HG03565 (cell line): ENCODE data around the gene GPBP1.

Experiments
- ATAC-seq: cut with Tn5 transposase; IDR thresholded peaks from one replicate; pipeline ENCODE4 v1.9.1; 2021; ENCODE audit warnings: mild to moderate bottlenecking, moderate library complexity; ENCODE audit not compliant: unreplicated experiment

Gene GPBP1

DNA sequence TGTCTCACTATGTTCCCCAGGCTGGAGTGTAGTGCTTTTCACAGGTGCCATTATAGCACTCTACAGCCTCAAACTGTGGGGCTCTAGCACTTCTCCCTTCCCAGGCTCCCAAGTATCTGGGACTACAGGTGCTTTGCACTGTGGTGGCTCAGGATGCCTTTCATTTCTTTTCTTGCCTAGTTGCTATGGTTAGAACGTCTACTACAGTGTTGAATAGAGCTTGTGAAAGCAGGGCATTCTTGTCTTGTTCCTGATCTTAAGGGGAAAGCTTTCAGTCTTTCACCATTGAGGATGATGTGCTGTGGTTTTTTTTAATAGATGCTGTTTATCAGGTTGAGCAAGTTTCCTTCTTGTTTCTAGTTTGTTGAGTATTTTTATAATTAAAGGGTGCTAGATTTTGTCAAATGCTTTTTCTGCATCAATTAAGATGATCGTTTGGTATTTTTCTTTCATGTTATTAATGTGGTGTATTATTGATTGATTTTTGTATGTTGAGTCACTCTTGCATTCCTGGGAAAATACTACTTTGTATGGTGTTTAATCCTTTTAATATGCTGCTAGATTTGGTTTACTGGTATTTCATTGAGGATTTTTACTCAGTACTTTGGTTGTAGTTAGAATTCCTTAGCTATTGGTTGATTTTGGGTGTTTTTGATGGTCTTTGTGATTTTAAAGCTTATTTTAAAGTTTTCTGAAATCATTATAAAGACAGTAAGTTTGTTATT lies 35.6 kb downstream of the GPBP1 start:
- ATAC-seq, result no peak

DNA sequence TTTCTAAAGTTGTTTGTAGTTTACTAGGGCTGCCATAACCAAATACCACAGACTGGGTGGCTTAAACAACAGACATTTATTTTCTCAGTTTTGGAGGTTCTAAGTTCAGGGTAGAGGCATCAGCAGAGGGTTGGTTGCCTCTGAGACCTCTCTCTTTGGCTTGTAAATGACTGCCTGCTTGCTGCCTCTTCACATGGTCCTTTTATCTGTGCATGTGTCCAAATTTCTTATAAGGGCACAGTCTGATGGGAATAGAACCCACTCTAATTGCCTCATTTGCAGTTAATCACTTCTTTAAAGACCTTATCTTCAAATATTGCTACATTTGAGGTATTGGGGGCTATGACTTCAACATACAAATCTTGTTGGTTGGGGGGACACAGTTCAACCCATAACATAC lies 36.8 kb downstream of the GPBP1 start:
- no peak for ATAC-seq

DNA sequence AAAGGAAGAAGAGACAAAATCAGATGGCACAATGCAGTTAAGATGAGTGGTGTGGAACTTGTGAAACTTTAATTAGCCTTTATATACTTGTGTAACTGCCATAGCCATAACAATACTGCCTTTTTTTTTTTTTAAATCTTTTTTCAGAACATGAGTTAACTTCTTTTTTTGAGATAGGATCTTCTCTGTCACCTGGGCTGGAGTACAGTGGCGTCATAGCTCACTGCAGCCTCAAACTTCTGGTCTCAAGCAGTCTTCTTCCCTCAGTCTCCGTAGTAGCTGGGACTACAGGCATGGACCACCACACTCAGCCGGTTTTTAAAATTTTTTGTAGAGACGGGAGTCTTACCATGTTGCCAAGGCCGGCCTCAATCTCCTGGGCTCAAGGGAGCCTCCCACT lies 37.2 kb downstream of the GPBP1 start:
- no peak for ATAC-seq

DNA sequence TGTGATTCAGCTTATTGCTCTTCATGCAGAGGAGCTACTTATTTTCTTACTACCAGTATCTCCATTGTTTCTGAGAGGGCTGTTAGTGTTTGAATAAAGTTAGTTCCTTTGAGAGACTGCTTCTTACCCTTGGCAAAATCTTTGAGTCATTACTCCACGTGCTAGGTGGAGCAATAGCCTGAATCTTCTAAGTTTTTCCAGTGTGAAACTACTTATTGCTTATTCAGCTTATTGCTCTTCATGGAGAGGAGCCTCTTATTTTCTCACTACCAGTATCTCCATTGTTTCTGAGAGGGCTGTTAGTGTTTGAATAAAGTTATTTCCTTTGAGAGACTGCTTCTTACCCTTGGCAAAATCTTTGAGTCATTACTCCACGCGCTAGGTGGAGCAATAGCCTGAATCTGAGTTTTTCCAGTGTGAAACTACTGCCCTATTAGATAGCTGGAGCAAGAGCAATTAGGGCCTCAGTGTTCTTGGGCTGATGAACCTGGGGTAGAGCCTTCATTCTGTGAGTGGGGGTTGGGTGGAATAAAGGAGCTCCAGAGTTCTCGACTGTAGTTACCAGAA lies 41.9 kb downstream of the GPBP1 start:
- no peak for ATAC-seq

DNA sequence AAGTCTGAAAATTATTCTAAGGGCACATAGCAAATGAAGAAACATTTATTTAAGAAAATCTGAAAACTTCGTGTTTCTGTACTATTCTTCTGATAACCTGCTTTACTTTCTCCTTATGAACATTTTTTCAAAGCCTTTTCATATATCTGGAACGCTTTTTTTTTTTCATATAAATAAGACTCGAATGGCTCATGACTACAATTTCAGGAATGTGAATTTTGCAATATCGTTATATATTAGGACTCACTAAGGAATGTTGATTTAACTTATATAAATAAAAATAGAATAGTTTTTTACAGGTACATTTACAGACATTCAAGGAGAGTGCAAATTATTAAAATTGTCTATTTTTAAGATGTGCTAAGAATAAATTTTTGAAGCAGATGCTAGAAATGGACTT lies 42.9 kb downstream of the GPBP1 start:
- no peak for ATAC-seq

DNA sequence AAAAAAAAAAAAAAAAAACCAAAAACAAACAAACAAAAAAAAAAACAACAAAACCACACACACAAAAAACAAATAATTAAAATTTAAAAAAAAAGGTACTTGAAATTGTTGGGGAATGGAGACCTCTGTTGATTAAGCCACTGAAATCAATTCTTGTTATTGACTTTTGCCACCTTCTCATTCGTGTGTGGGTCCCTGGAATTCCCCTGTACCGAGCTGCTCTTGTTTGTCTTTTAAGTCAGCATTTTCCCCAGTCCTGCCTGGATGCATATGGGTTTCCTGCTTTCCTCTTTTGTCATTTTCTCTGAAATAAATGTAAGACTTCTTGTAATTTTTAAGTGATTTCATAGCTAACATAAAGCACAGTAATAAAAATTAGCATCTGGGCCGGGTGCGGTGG lies 45.5 kb downstream of the GPBP1 start:
- no peak for ATAC-seq

DNA sequence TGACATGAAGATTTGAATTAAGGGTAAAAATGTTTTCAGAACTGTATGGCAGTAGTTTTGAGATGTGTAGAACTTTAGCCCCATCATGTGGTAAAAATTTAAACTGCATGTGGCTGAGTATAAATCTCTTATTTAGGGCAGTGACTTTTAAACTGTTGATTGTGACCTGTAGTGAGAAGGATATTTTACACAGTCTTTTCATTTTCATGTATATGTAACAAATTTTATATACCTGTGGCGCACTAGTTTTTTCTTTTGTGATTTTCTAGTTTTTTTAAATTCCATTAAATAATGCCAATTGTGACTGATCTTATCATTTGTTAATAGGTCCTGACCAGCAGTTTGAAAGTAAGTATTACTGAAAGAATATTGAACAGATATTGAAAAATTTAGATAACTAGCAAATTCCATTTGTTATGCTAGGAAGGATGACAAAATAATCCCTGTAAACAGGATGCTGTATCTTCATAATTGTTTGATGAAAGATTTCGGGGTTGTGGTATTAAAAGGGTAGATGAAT lies 47.2 kb downstream of the GPBP1 start:
- ATAC-seq, result peak; percentile 49

DNA sequence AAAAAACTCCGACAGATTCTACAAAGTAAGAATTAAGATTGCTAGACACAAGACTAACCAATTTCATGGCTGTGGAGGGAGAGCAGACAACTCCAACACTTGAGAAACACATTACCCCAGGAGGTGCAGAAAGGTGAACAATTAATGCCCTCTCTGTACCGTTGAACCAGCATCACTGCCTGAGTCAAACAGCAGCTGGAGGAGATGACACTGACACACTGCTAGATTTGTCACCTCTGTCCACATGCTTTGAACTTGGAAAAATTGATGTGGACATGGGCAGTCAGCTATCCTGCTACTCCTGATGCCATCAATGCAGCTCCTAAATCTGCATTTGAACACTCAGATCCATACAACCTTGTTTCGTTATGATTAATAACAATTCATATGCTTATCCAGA lies 51.7 kb downstream of the GPBP1 start:
- no peak for ATAC-seq

DNA sequence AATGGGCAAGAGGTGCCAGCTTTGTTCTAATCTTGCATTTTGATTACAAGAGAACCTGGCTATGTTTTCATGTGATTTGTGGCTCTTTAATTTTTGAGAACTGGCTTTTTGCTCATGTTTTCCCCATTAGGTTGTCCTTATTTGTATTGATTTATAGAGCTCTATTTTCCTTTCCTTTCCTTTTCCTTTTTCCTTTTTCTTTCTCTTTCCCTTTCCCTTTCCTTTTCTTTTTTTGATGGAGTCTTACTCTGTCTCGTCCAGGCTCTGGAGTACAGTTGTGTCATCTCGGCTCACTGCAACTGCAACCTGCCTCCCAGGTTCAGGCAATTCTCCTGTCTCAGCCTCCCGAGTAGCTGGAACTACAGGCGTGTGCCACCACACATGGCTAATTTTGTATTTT lies 55.5 kb downstream of the GPBP1 start:
- ATAC-seq, result no peak

DNA sequence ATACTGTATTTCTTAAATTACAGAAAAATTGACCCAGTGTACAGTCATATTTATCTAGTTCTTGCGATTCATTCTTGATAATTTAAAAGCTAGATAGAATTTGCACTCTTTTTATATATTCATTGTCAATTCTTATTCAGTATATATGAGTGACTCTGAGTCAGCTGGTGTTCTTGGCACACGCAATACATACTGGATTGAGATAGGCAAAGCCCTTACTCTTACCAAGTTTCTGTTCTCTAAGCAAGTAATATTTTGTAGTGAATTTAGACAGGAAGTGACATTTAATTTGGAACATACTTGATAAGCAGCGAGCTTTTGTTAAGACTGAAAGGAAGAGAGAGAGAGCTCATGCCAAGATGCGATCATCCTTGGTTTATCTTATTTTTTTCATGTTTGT lies 57.7 kb downstream of the GPBP1 start:
- no peak for ATAC-seq

DNA sequence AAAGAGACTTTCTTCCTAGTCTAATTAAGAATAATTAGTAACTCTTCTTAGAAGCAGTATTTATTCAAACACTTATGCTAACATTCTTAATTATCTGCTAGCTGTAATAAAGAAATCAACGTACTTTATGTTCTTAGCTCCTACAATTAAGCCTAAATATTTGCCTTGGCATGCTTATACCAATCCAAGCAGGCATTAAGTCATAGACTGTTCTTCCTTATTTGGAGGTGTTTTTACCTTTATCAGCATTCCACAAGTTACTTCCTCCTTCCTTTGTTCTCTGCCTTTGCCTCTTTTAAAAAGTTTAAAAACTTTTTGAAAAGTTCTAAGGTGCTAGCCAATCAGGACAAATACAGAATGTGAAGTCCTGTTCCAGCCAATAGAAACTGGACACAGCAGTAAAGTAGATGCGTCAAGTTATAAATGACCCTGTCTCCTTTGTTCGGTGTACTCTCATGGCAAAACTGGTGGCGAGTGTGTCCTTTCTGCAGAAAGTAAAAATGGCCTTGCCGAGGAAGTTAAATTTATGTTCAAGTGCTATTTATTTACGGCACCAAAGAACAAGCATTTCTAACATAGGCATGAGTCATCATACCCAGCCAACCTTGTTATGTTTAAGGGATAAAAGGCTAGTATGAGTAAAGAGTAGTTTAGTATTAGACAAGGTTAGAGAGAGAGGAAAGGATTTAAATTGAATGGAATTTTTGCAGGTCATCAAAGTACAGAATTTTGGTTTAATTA lies 58.6 kb downstream of the GPBP1 start:
- ATAC-seq, result no peak

DNA sequence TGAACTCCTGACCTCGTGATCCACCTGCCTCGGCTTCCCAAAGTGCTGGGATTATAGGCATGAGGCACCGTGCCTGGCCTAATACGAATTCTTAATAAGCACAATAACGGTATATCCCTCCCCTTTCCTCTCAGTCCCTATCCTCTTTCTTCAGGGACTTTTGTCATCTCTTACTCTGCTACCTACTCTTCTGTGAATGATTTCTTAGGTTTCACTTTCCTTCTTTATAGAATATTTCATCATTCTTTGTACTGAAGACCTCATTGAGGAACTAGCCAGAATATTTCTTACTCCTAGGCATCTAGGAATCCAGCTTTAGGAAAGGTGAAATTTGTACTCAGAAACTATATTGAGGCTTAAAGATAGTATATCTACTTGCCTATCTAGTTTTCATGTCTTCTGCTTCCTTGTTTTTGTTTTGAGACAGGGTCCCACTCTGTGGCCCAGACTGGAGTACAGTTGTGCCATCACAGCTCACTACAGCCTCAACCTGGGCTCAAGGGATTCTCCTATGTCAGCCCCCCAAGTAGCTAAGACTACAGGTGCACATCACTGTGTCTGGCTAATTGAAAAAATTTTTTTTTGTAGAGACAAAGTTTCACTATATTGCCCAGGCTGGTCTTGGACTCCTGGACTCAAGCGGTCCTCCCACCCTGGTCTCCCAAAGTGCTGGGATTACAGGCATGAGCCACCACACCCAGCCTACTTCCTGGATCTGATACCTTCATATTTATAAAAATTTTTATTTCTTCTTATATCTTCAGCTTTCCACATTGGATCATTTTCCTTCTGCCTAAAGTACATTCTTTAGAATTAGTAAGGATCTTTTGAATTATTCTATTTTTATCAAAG lies 69.7 kb downstream of the GPBP1 start:
- ATAC-seq, result peak; percentile 39

DNA sequence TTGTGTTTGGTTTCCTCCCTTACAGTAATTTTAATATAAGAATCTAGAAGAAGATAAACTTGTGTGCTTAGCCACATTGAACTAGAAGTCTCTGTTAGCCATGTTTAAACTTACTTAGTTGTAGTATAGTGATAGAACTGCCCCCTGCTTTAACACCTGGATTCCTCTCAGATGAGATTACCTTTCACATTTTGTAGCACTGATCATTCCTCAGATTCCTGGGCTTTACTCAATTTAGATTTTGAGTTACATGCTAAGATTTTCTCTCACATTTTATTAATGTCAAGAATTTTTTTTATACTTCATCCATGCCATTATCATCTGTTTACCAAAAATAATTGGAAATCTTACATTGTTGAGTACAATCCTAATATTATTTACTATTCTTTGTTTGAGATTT lies 70.5 kb downstream of the GPBP1 start:
- no peak for ATAC-seq

DNA sequence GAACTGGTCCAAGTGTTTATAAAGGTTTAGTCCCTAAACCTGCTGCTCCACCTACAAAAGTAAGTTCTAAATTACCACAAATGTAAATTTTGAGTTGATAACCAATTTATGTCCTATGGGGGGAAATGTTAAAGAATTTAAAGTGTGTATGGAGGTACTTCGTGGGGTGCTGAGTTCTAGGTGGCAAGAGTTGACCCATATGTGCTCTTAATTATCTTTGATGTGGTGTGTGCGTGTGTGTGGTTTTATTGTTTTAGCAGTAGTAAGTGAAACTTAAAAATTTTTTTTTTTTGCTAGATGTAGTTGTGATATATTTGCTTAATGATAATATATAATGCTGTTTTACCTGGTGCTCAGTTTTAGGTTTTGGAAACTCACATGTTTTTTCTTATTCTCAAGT lies 72.6 kb downstream of the GPBP1 start:
- ATAC-seq, result no peak

DNA sequence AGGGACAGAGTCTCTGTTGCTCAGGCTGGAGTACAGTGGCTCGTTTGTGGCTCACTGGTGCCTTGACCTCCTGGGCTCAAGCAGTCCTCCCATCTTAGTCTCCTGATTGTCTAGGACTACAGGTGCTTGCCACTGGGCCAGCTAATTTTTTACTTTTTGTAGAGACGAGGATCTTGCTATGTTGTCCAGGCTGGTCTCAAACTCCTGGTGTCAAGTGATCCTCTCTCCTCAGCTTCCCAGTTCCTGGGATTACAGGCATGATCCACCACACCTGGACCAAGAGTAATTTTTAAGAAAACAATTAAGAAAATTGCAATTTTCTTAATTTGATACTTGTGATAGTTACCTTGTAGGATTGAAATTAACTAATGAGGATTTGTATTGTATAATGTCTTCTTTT lies 73.9 kb downstream of the GPBP1 start:
- ATAC-seq, result no peak

DNA sequence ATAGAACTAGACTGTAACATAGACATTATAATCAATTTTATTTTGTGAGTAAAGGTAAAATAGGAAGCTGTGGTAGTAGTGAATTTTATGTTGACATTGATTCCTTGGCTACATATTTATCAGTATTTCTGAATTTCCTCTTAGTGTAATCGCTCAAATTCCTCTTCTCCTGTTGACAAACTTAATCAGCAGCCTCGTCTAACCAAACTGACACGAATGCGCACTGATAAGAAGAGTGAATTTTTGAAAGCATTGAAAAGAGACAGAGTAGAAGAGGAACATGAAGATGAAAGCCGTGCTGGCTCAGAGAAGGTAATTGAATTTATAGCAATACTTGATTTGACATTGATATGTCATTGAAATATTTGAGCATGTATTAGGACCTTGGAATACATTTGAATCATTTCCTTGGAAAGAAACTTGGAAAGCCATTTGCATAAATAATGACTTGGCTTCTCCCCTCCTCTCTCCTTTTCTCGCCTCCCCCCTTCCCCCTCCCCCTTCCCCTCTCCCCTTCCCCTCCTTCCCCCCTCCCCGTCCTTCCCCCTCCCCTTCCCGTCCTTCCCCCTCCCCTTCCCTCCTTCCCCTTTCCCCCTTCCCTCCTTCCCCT lies 75.5 kb downstream of the GPBP1 start:
- ATAC-seq, result no peak

DNA sequence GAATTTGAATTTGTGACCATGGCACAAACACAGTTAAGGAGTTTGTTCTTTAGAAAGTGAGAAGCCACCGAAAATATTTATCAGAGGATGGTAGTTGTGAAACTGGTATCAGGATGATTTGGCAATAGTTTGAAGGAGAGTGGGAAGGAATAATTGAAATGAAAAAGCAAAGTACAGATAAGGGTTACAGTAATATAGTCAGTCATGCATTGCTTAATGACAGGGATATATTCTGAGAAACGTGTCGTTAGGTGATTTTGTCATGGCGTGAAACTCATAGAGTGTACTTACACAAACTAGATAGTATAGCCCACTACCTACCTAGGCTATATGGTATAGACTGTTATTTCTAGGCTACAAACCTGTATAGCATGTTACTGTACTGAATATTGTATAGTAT lies 84.2 kb downstream of the GPBP1 start:
- no peak for ATAC-seq

DNA sequence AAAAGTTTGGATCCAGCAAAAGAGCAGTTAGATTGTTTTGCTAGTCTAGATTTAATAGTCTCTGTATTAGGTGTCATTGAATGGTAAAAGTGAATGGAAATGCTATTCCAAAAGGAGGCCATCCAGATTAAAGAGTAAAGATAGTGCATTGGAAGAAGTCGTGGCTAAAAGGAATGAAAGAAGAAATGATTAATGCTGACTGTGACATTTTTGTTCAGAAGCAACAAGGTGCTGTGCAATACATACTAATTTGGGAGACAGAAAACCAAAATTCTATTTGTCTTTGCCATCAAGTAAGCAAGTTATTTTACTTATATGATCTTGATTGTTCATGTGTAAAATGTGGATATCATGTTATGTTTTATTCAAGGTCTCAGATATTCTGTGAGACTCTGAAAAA lies 85.1 kb downstream of the GPBP1 start:
- ATAC-seq, result no peak

DNA sequence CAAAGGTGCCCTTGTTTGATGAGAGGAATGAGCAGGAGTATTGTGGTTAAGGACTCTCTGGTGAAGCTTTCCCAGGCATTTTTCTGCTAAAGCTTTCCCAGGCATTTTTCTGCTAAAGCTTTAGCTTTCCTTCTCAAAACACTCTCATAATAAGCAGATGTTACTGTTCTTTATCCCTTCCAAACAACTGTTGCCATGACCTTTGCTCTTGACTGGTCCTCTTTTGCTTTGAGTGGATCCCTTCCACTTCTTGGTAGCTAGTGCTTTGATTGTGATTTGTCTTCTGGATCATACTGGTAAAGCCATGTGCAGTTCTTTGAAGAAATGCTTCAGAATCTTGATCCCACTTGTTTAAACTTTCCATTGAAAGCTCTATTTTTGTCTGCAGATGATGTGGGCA lies 85.8 kb downstream of the GPBP1 start:
- ATAC-seq, result no peak

DNA sequence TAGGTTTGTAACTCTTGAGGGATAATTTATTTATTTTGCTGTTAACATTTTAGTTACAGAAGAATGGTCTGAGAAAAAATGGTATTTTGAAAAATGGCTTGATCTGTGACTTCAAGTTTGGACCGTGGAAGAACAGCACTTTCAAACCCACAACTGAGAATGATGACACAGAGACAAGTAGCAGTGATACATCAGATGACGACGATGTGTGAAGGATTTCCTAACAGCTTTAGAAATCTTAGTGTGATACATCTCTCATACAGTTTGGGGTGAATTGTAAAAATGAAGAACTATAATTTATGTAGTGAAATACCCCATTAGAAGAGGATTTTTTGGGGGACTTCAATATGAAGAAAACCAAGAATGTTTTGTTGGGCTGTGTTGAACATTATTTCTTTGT lies 88.7 kb downstream of the GPBP1 start:
- ATAC-seq, result no peak

DNA sequence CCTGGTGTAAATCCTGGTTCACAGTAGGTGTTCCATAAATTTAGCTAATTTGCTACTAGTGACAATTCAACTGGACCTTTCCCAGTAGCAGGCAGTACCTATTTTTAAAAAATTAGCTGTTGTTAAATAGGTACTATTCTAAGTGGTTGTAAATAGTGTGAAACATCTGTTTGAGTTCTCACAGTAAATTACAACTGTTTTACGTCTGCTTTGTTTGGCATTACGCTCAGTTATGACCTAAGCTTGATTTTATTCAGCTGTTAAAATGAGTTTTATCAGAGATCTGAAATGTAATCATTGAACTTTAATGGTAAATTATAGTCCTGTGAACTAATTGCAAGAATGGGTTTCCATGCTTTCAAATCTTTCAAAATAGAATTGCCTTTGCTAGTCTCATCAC lies 93.9 kb downstream of the GPBP1 start:
- ATAC-seq, result no peak
